GM19455 (cell line): ENCODE data around the gene ACTR3C.
"Not testable (repeated sequence)": the region's sequence is repeated elsewhere in the genome, so short reads cannot be mapped to it uniquely, and the experiment has no call there.

Experiments
- ATAC-seq: cut with Tn5 transposase; IDR thresholded peaks from one replicate; pipeline ENCODE4 v1.9.1; 2021; ENCODE audit not compliant: unreplicated experiment

ACTR3C gene

GRCh38 chr7:150285849-150286754 is 37.2 kb downstream of the ACTR3C start:
- ATAC-seq, result not testable (repeated sequence)

- not testable (repeated sequence) for ATAC-seq
Measured at GRCh38 chr7:150283608-150284007, 39.7 kb downstream of the ACTR3C start.

- ATAC-seq, result not testable (repeated sequence)
Measured at GRCh38 chr7:150283111-150283510, 40.2 kb downstream of the ACTR3C start.

GRCh38 chr7:150281681-150282403 is 41.5 kb downstream of the ACTR3C start:
- not testable (repeated sequence) for ATAC-seq

- not testable (repeated sequence) for ATAC-seq
Measured at GRCh38 chr7:150278383-150278782, 45.0 kb downstream of the ACTR3C start.

DNA sequence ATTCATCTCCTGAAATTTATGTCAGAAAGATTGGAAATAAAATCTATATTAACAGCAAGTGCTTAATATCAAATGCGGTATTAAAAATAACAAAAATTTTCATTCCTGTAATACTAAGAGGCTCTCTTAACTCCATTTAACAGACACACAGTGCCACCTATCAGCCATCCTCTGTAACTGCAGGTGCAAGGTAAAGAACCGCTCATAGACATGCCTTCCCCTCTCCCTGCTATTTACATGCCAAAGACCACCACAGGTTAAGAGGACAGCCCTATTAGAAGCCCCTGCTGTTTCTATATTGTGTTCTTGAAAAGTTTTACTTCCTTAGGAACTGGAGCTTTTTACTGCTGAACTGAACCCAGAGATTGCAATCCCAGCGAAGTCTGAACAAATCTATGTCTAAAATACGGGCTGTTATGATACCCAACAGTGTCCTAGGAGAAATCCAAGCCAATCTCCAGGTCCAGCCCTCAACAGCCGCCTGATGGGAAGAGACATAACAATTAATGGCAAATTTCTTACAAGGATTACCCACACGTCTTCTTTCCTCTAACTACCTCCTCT is 47.1 kb downstream of the ACTR3C start:
- not testable (repeated sequence) for ATAC-seq

DNA sequence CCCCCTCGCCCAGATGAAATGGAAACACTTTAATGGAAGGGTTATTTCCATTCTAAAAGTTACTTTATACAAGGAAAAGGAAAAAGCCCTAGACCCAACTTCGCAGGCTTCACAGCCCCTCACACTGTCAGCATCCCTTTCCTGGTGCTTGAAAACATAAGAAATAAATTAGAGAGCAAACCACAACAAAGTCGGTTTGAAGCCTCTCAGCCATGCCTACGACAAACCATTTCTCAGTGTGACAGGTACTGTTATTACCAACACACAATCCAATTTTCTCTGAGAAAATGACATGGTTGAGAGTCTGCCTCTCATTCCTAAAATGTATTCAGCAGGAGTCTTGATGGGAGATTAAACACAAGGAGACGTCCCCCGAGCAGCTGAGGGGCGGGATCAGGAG is 51.4 kb downstream of the ACTR3C start:
- ATAC-seq, result not testable (repeated sequence)

- not testable (repeated sequence) for ATAC-seq
Measured at GRCh38 chr7:150270101-150270824, 53.1 kb downstream of the ACTR3C start.

GRCh38 chr7:150268798-150269197 is 54.5 kb downstream of the ACTR3C start:
- ATAC-seq, result not testable (repeated sequence)

DNA sequence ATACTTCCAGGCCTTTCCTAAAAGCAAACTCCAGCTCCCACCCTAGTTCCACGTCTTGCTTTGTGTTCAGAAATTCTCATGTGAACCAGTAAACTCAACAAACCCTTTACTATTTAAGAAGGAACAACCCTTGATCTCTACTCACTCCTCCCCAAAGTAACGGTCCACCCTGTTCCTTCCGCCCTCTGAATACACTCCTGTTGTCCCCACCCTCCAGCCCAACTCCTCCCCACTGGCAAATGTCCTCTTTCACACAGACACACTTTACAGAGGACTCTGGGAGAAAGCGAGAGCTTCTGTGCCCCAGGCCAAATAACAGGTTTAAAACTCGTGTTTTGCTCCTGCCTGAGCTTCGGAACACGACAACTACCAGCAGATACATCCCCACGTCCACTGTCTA is 55.1 kb downstream of the ACTR3C start:
- ATAC-seq, result not testable (repeated sequence)

GRCh38 chr7:150266953-150267665 is 56.2 kb downstream of the ACTR3C start:
- not testable (repeated sequence) for ATAC-seq

- not testable (repeated sequence) for ATAC-seq
Measured at GRCh38 chr7:150262656-150263055, 60.7 kb downstream of the ACTR3C start.

- not testable (repeated sequence) for ATAC-seq
Measured at GRCh38 chr7:150247745-150248144, 75.6 kb downstream of the ACTR3C start.

GRCh38 chr7:150245208-150245607 is 78.1 kb downstream of the ACTR3C start:
- not testable (repeated sequence) for ATAC-seq

DNA sequence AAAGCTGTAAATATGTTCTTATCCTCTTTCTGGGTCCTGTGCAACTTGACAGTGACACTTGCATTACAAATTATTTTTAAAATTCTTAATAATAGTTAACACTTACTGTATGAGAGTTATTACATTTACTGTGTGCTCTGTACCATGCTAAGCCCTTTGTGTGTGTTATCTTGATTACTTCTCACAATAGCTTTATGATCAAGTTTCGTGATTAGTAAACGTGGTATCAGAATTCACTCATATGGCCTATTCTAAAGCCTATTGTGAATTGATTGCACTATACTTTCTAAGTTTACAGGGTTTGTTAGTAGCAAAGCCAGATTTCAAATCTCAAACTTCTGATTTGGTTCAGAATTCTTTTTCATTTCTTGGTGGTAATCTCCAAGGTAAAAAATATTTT is 80.4 kb downstream of the ACTR3C start:
- not testable (repeated sequence) for ATAC-seq

GRCh38 chr7:150225444-150225843 is 97.9 kb downstream of the ACTR3C start:
- not testable (repeated sequence) for ATAC-seq

GRCh38 chr7:150222083-150222972 is 101.0 kb downstream of the ACTR3C start:
- ATAC-seq, result not testable (repeated sequence)

DNA sequence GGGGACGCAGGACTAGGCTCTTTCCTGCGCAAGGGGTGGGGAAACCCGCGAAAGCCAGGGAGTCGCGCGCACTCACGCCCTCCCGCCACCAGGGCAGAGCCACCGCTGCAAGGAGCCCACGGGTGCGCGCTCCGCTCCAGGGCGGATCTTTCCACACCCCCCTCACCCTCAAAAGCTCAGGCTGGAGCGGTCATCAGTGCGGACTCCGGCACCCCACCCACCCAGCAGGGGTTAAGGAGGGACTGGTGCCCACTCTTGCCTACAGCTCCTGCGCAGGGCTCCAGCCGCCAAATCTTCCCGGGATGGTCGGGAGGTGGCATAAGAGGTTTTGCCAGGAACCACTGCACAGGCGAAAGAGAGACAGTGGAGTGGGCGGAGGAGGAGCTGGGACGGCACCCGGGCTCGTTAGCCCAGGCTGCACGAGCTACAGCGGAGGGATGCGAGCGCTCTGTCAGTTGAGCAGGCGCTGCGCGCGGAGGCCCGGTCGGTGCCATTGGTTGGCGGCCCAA is 102.6 kb downstream of the ACTR3C start:
- not testable (repeated sequence) for ATAC-seq
